ENCODE data around the gene SERPINB4. TPM values are rescaled to one million over a fixed set of nuclear protein-coding genes. Genes with fewer than 3 reads are reported as not detected.
"Not testable (repeated sequence)": the region's sequence is repeated elsewhere in the genome, so short reads cannot be mapped to it uniquely, and the experiment has no call there.

Gene SERPINB4
- total RNA-seq, 2 donors from 2014 or later: 0.24 TPM; not detected in 1

GRCh38 chr18:63648241-63648640 lies 4.2 kb upstream of the SERPINB4 start:
- Histone ChIP-seq H3K36me3 (ENCODE audit: control insufficient read depth, insufficient read depth, low read length) (no peaks in the 10 kb centered on the region), H3K9ac (ENCODE audit: extremely low read depth, low read length, poor library complexity, severe bottlenecking) (no peak overlapping the region), H3K4me3 (ENCODE audit: low read length) (no peak overlapping the region), H3K9me3 (ENCODE audit: control insufficient read depth, low read length) (no peaks in the 10 kb centered on the region), H3K4me1 (ENCODE audit: control insufficient read depth, insufficient read depth, low read length) (no peaks in the 10 kb centered on the region), H3K27me3 (ENCODE audit: control insufficient read depth, insufficient read depth, low read length, poor library complexity, severe bottlenecking) (no peaks in the 10 kb centered on the region), H3K27ac (ENCODE audit: low read depth, low read length) (no peak overlapping the region)
- Mint-ChIP-seq H3K4me3 (no peak overlapping the region), H3K27me3 (ENCODE audit: insufficient read depth) (no peaks in the 10 kb centered on the region), H3K9me3 (no peaks in the 10 kb centered on the region), H3K36me3 (ENCODE audit: low read depth) (no peaks in the 10 kb centered on the region), H3K4me1 (peaks cover 16% of the 10 kb centered on the region), H3K27ac (no peak overlapping the region)
- WGBS, 2 experiments (ENCODE audit: insufficient coverage in 1 of 2, insufficient read length in 1 of 2): 72 to 82% methylated on average over 6 to 7 of the region's 7 CpGs
- DNase-seq: no peak
- TF ChIP-seq CTCF (conservative IDR thresholded peaks at IDR 0.05): no peak

GRCh38 chr18:63646936-63647335 lies 2.9 kb upstream of the SERPINB4 start:
- H3K27ac Mint-ChIP-seq: no peak overlapping the region
- TF ChIP-seq CTCF (conservative IDR thresholded peaks at IDR 0.05): no peak
- peaks cover 16% of the 10 kb centered on the region for H3K4me1 Mint-ChIP-seq
- H3K4me3 Mint-ChIP-seq: no peak overlapping the region
- H3K9me3 Mint-ChIP-seq: no peaks in the 10 kb centered on the region
- Histone ChIP-seq H3K4me3 (ENCODE audit: low read length) (no peak overlapping the region), H3K9ac (ENCODE audit: extremely low read depth, low read length, poor library complexity, severe bottlenecking) (no peak overlapping the region), H3K4me1 (ENCODE audit: control insufficient read depth, insufficient read depth, low read length) (no peaks in the 10 kb centered on the region), H3K9me3 (ENCODE audit: control insufficient read depth, low read length) (no peaks in the 10 kb centered on the region), H3K36me3 (ENCODE audit: control insufficient read depth, insufficient read depth, low read length) (no peaks in the 10 kb centered on the region), H3K27me3 (ENCODE audit: control insufficient read depth, insufficient read depth, low read length, poor library complexity, severe bottlenecking) (no peaks in the 10 kb centered on the region), H3K27ac (ENCODE audit: low read depth, low read length) (no peak overlapping the region)
- DNase-seq: no peak
- no peaks in the 10 kb centered on the region for H3K27me3 Mint-ChIP-seq (ENCODE audit: insufficient read depth)
- no peaks in the 10 kb centered on the region for H3K36me3 Mint-ChIP-seq (ENCODE audit: low read depth)

DNA sequence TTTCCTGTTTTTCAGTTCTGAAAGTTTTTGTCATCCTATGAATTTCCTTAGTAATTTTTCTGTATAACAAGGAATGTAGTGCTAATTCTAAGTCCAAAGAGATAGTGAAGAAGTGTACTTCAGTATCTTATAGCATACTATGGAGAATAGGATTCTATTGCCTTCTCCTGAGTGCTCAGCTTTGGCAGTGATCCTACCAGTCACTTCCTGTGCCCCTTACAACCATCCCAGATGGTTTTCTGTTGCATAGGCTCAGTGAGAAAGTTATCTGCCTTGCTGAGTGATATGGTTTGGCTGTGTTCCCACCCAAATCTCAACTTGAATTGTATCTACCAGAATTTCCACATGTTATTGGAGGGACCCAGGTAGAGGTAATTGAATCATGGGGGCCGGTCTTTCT lies 638 bp upstream of the SERPINB4 start:
- H3K27me3 Mint-ChIP-seq (ENCODE audit: insufficient read depth); H3K36me3 Mint-ChIP-seq (ENCODE audit: low read depth); H3K4me3 Mint-ChIP-seq; H3K36me3 ChIP-seq (ENCODE audit: control insufficient read depth, insufficient read depth, low read length); H3K4me1 ChIP-seq (ENCODE audit: control insufficient read depth, insufficient read depth, low read length); H3K4me3 ChIP-seq (ENCODE audit: low read length); H3K27ac Mint-ChIP-seq; H3K27ac ChIP-seq (ENCODE audit: low read depth, low read length); H3K4me1 Mint-ChIP-seq; H3K27me3 ChIP-seq (ENCODE audit: control insufficient read depth, insufficient read depth, low read length, poor library complexity, severe bottlenecking); DNase-seq; H3K9me3 ChIP-seq (ENCODE audit: control insufficient read depth, low read length); H3K9me3 Mint-ChIP-seq; H3K9ac ChIP-seq (ENCODE audit: extremely low read depth, low read length, poor library complexity, severe bottlenecking): not testable (repeated sequence)
- WGBS, 2 experiments (ENCODE audit: insufficient coverage in 1 of 2, insufficient read length in 1 of 2): 93% methylated on average over 1 of the region's 1 CpG; no CpG with 5 or more reads in 1 of the 2 experiments

GRCh38 chr18:63642668-63643356 lies 1.2 kb downstream of the SERPINB4 start:
- not testable (repeated sequence) for H3K9me3 Mint-ChIP-seq; H3K4me1 Mint-ChIP-seq; DNase-seq; H3K36me3 ChIP-seq (ENCODE audit: control insufficient read depth, insufficient read depth, low read length); H3K4me3 ChIP-seq (ENCODE audit: low read length); H3K9ac ChIP-seq (ENCODE audit: extremely low read depth, low read length, poor library complexity, severe bottlenecking); H3K4me3 Mint-ChIP-seq; H3K36me3 Mint-ChIP-seq (ENCODE audit: low read depth); H3K27me3 Mint-ChIP-seq (ENCODE audit: insufficient read depth); H3K9me3 ChIP-seq (ENCODE audit: control insufficient read depth, low read length); H3K27ac Mint-ChIP-seq; H3K27ac ChIP-seq (ENCODE audit: low read depth, low read length); H3K27me3 ChIP-seq (ENCODE audit: control insufficient read depth, insufficient read depth, low read length, poor library complexity, severe bottlenecking); H3K4me1 ChIP-seq (ENCODE audit: control insufficient read depth, insufficient read depth, low read length)
- 91 to 92% methylated on average over 2 to 4 of the region's 4 CpGs for WGBS, 2 experiments (ENCODE audit: insufficient coverage in 1 of 2, insufficient read length in 1 of 2)

DNA sequence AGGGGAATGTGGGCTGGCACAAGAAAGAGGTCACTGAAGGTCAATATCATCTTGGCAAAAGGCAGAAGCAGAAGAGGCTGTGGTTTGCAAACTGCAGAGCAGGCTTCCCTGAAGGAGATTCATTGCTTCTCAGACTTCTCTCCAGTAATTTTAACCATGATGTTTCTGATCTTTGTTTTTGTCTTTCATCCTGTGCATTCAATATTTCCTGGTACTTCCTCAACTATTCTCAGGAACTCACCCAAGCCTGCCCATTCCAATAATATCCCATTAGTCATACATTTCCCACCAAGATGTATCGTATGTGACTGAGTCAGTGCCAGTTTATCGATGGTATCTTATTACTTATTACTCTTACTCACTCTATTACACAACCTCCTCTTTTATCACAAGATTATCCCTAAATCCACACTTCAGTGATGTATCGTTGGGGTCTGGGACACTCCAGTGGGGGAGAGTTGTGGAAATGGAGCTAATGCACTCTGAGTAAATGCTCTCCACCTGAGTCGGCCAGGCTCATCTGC lies 2.8 kb downstream of the SERPINB4 start:
- WGBS, 2 experiments (ENCODE audit: insufficient coverage in 1 of 2, insufficient read length in 1 of 2): 96% methylated on average over 3 of the region's 4 CpGs; no CpG with 5 or more reads in 1 of the 2 experiments
- not testable (repeated sequence) for H3K27me3 Mint-ChIP-seq (ENCODE audit: insufficient read depth); H3K4me3 ChIP-seq (ENCODE audit: low read length); H3K27me3 ChIP-seq (ENCODE audit: control insufficient read depth, insufficient read depth, low read length, poor library complexity, severe bottlenecking); H3K27ac ChIP-seq (ENCODE audit: low read depth, low read length); H3K9me3 ChIP-seq (ENCODE audit: control insufficient read depth, low read length); H3K9me3 Mint-ChIP-seq; H3K9ac ChIP-seq (ENCODE audit: extremely low read depth, low read length, poor library complexity, severe bottlenecking); H3K4me3 Mint-ChIP-seq; H3K27ac Mint-ChIP-seq; H3K36me3 ChIP-seq (ENCODE audit: control insufficient read depth, insufficient read depth, low read length); DNase-seq; H3K4me1 Mint-ChIP-seq; H3K4me1 ChIP-seq (ENCODE audit: control insufficient read depth, insufficient read depth, low read length); H3K36me3 Mint-ChIP-seq (ENCODE audit: low read depth)
